GDM1 (cell line): ENCODE measurements around the gene ADAMTS2.

Experiments used
- DNase-seq: peaks from one replicate; lab custom pipeline; 2025; lab: John Stamatoyannopoulos, UW

Gene ADAMTS2

DNA sequence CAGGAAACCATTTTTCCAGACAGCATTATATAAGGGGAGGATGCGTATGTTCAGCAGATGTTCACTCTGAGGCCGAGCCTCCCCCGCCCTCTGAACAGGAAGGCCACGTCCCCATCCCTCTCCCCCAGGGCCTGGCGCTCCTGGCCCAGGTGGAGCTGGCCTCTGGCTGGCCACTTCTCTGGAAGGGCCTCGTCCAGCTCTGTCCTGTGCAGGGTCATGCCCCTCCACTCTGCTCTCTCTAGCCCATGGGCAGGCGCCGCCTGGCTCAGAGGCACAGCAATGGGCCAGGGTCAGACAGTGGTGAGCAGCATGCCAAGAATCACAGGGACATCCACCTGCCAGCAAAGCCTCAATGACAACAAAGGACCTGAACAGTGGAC, 34.2 kb downstream of the ADAMTS2 start:
- DNase-seq: no peak

DNA sequence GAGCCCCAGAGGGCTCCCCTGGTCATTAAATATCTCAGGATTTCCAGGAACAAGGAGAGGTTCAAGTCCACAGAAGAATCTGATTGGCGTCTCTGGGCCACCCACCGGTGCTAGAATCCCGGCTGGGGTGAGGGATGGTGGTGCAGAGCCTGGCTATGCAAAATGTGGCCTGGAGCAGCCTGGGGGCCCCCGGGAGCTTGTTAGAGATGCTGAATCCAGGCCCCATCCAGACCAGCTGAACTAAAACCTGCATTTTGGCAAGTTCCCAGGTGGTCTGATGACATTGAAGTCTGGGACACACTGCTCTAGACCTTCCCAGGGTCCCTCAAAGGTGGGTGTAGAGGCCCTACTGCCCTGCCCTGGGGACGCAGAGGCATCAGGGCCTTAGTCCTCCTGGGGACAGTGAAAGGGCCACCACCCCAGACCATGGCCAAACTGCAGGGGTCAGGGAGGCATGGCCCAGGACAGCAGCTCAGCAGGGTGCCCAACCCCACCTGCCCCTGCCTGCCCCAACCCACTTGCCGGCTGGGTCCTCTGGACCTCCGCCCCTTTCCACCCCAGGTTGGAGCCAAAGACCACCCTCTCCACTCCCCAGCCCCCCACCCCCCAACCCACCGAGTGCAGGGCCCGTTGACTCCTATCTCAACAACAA, 34.7 kb downstream of the ADAMTS2 start:
- DNase-seq: no peak

DNA sequence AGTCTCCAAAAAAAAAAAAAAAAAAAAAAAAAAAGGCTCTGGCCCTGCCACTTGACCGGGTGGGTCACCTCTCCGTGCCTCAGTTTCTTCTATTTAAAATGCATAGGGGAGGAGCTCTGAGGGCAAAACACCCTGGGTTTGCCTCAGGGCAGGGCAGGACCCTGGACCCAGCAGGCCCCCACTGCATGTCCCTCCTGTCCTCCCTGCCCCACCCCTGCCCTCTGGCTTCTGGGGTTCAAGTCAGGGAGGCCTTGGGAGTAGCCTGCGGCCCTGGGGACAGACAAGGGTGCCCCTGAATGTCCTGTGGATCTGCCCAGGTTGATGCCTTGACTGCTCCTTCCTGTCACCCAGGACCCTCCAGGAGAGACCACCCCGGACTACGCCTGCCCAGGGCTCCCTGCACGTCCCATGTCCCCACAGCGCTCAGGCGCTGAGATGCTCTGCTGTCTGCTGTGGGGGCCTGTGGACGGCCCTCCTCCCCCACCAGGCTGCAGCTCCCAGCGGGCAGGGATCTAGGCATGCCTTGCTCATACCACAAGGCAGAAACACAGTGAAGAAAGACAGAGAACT, 35.4 kb downstream of the ADAMTS2 start:
- no peak for DNase-seq

DNA sequence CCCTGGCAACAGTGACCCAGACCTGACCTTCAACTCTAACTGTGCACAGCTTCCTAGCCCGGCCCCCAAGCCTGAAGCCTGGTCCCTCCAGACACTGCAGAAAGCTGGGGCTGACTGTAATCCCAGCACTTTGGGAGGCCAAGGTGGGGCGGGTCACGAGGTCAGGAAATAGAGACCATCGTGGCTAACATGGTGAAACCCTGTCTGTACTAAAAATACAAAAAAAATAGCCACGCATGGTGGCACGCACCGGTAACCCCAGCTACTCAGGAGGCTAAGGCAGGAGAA, 35.9 kb downstream of the ADAMTS2 start:
- DNase-seq: no peak

DNA sequence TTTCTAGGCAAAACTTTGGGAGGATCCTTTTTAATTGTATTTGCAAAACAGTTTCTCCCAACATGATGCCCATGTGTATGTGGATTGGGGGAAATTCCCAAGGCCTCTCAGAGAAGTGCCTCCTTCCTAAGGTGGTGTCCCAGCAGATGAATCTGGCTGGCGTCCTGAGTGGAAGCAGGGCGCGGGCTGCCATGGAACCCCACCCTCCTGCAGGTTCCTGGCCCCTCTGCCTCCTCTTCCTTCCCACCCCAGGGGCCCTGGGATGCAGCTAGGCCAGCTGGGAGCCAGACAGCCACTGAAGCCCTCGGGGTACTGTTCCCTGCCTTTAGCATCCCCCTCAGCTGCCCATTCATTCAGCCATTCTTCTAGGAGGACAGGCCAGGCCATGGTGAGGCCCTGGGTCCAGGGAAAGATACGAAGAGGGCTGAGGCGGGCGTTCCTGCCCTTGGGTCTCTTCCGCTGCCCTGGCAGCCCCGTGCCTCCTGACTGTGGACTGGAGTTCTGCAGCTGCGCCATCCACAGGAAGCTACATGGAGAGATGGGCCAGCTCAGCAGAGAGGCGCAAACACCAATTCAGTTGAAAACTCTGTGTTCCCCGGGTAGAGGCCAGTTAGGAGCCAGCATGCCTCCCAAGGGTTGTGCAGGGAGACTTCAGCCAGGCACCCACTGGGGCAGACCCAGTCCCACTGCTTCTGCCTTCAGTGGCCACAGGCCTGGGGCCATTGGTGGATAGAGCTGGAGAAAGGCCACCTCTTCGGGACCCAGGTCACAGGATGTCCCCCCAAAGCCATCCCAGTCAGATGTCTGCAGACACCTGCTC, 36.5 kb downstream of the ADAMTS2 start:
- no peak for DNase-seq

DNA sequence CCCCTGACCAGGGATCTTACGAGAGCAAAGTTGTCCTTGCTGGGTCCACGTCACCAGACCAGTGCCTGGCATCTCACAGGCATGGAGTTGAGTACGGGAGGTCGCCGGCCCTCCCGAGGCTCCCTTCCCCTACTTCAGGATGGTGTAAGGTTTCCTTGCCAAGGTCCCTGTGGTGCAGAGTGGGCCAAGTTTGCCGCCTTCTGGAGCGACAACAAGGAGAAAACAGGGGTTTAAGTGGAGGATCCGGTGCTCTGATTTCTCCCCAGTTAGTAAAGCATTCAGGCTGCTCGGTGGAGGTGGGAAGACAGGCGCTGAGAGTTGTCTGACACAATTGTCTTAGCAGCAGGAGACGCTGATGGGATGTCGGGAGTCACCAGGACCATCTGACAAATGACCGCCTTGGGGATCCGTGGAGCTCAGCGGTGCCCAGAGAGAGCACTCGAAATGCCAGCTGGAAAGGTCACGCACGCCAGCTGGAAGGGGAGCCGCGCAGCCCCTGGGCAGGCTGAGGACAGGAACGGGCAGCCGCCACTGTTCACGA, 37.3 kb downstream of the ADAMTS2 start:
- DNase-seq: no peak

DNA sequence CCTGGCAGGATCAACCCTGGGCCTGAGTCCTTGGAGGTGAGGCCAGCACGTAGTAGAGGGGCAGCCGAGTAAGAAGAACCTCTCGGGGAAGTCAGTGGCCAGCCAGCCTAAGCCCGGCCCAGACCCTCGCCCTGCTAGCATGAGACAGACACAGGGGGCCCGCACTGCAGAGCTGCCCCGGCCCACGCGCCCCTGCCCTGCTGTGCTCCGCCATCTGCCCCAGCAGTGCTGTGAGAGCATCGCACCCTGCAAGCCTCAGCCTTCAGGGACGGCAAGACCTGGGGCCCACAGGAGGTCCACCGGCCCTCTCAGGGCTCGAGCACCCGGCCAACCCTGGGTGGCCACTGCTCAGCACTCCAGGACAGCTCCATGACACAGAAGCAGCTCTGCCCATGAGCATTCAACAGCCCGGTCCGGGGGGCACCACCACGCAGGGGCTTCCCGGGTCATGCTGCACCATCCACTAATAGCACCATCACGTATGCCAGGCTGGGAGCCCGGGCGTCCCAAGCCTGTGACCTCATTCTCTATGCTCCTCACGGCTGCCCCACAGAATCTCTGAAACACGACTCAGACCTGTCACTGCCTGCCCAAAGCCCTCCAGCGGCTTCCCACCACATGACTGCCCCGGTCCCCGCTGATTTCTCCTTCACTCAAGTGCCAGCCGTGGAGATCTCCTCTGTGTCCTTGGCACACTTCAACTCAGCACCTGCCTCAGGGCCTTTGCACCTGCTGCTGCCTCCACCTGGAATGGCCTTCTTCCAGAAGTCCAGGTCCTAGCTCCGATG, 38.1 kb downstream of the ADAMTS2 start:
- DNase-seq: no peak

DNA sequence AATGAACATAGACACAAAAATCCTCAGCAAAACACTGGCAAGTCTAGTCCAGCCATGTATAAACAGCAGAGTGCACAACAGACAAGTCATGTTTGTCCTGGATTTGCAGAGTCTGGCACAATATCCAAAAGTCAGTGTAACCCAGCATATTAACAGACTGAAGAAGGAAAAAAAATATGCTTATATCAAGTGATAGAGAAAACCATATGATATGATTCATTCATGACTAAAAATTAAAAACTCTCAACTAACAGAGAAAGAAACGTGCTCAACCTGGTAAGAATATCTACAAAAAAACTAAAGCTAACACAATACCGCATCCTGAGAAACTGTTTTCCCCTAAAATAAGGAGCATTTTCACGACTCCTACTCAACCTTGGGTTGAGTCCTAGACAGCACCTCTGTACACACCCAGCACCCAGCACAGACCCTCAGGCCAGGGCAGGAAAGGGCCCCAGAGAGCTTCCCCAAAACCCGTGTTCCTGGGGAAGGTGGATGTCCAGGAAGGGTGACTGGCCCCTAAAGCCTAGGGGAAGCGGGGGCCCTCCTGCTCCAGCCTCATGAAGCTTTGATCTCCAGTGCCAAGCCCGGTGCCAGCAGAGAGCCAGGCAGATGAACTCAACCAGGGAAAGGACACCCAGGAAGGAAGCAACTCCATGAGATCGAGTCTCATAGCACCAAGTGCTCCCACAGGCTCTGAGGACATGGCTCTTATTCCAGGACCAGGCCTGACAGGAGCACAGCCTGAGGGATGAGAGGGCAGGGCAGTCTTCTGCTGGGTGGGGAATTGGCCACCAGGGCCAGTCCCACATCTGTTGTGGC, 38.9 kb downstream of the ADAMTS2 start:
- DNase-seq: no peak

DNA sequence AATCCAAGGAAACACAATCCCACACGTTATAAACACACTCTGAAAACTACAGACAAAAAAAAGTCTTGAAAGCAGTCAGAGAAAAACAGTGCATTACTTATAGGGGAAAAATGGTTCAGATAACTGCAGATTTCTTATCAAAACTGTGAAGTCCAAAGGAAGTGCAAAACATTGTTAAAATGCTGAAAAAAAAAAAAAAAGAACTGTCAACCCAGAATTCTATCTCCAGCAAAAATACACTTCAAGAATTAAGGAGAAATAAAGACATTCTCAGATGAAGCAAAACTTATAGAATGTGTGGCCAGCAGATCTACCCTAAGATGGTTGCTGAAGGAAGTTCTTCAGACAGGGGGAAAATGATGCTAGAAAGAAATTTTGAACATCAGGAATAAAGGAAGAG, 40.4 kb downstream of the ADAMTS2 start:
- no peak for DNase-seq

DNA sequence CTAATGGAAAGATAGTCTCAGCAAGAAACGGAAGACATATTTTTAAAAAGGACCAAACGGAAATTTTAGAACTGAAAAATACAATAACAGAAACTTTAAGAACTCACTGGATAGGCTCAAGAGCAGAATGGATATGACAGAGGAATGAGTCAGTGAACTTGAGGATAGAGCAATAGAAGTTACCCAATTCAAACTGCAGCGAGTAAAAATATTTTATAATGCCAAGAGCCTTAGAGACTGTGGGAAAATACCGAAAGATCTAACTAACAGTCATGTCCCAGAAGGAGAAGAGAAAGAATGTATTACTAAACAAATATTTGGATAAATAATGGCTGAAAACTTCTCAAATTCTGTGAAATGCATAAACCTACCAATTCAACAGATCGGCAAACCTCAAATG, 40.8 kb downstream of the ADAMTS2 start:
- no peak for DNase-seq

DNA sequence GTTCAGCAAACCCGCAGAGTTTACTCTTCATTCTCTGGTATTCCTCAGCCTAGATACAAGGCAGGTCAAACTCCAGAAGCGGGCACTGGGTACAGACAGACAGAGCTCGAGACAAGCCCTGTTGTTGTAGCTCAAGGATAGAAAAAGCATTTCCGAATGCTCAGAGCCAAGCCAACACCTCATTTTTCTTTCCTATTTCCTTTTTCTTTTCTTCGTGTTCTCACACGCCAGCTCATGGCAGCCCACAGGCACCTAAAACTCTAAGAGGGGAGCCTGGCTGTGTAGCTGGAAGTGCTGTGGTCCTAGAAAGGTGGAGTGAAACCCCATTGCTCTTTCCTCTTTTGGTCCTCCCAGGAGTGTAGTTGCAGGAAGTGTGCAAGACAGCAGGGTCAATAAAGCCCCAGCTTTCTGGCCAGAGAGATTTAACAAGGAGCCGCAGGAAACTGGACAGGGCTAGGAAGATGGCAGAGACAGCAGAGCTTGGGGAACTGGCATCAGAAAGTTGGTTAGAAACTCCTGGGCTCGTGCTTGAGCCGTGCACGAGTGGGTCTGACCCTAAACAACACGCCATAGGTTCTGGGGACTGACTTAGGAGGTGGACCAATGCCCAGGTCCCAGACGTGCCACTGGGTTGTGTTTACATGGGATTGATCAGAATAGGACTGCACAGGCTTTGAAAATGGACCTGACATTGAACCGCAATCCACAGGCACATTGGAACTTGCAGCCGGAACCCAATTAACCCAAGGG, 41.6 kb downstream of the ADAMTS2 start:
- no peak for DNase-seq

DNA sequence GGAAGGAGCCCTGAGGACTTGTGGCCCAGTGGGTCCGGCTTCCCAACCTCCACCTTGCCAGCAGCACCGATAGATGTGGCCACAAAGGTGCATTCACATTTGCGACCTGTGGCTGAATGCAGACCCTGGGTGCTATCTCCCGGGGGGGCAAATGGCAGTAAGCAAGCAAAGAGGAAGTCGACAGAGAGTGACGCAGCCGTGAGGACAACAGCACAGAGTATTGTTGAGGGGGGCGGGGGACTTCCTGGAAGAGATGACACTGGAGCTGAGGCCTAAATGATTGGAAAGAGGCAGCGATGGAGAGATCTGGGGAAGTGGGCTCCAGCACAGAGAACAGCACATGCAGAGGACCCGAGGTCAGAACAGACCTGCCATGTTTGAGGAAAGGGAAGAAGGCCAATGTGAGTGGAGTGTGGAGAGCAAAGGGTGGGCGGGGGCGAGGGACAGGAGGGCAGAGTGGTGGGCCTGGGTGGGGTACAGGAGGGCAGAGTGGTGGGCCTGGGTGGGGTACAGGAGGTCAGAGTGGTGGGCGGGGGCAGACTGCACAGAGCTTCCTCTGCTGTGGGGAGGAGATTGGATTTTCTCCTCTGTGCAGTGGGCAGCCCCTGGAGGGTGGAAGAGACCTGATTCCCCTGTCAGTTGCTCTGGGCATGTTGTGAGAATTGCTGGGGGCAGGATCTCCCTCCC, 42.6 kb downstream of the ADAMTS2 start:
- DNase-seq: no peak

DNA sequence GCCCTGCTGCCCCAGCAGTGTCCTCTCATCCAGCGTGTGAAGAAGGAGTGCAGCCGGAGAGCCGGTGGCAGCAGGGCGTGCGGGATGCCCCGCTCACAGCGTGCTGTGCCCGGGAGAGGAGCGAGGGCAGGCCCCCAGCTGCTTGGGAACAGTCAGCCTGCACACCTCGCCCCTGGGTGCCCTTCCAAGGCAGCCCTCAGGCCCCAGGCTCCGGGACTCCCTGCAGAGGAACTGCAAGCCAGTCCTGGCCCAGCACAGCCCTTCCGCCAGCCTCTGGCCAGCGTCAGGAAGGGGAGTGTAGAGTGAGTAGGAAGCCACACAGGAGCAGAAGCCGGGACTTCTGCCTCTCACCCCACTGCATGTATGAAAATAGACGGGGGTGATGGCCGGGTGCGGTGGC, 43.5 kb downstream of the ADAMTS2 start:
- no peak for DNase-seq

DNA sequence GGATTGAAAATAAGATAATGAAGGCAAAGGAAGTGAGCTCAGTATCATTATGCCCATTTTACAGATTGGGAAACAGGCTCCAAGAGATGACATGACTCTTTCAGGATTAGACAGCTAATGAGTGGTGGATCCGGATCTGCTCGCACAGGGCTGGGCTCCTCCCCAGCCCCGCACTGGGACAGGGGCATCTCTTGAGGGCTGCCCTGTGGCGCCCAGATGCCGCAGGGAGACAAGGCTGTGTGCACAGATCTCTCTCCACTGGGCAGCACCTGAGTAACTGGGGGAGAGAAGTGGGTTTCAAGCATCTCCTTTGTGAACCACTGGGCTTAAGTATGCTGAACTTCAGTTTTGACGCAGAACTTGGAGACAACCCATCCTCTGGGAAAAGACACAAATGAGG, 43.9 kb downstream of the ADAMTS2 start:
- DNase-seq: no peak

DNA sequence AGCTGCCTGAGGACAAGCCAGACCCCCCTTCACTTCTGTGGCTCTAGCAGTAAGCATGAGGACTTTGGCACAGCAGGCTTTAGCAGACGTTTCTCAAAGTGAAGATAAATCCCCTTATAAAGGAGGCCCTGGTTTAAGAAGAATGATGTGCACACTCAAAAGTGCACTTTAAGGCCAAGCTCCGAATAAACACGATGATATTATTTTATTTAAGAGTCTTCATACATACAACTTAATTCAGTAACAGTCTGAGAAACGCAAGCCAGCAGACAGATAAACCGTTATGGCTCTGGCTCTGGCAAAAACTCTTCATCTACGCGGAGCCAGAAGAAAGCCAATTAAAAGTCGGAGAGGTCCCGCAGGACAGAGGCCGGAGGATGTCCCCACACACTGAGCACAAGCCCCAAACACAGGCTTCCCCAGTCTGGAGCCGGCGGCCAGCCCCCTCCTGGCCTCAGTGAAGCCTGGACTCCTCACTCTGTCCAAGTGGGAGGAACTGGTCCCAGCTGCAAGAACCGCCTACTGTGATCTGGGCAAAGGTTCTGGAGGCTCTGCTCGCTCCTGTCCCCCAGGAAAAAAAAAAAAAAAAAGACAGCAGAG, 44.6 kb downstream of the ADAMTS2 start:
- DNase-seq: no peak

DNA sequence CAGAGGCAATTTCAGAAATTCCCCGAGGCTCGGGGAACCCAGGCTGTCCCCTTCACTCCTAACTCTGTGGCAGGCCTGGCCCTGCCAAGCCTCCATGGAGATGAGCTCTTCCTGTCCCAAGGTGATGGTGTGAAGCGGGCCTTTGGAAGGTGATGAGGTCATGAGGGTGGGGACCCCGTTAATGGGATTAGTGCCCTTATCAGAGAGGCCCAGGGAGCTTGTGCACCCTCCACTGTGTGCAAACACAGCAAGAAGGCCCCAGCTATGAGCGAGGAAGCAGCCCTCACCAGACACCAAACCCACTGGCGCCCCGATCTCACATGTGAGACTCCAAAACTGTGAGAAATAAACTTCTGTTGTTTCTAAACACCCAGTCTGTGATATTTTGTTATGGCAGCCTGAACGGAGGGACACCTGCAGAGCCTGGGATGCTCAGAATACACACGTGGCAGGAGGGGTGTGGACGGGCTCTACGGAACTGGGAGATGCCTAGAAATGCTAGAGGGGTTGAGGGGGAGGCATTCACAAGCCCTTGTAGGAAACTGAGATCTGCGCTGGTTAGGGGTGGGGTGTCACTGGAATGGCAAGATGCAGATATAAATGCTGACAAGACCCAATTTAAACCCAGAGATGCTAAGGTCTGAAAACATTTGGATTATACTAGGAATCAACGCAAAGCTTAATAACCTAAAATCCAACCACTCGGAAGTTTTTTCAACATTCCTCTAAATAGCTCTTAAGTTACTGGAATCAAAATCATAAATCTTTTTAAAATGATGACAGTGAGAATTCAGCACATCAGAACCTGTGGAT, 46.9 kb downstream of the ADAMTS2 start:
- no peak for DNase-seq

DNA sequence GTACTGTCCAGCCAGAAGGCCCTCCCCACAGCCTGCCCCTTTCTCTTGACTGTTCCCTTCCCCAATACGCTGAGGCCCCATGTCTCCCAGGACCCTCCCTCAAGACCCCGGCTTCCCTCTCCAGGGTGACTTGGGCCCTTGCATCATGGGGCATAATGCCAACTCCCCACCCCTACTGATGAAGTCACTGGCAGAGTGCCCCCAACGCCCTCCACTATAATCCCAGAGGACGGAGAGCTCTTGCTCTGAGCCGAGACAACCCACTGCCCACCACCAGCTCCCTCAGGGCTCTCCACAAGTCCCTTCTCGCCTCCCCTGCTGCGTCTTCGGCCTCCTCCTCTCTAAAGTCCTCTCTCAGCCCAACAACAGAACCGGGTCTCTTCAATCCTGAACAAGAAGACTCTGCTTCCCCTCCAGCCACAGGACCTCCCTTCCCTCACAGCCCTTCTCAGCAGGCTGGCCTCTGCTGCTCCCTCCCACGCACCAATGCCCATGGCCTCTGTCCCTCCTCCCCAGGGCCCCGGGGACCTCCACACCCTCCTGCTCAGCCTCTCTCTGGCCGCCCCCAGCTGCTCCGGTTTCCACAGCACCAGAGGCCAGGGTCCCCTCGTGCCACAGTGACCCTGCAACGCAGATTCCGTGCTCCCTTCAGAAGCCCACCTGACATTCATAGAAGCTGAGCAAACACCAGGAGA, 47.6 kb downstream of the ADAMTS2 start:
- no peak for DNase-seq

DNA sequence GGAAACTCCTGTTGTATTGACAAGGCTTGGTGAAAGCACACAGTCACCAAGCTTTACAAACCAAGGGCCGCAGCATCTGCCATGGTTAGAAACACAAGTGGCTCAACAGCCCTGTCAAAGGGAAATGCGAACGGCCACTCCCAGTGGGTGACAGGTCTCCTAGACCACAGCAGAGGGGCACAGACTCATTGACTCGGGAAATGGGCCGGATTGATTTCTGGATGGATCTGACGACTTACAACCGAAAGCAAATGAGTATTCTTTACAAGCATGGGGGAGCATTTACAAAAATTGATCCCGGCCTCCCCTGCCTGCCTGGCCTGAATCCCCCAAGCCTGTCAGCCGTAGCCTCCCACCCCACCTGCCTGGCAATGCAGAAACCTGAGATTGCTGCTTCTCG, 48.2 kb downstream of the ADAMTS2 start:
- DNase-seq: no peak
